GM18499 (cell line): Measurements from ENCODE around the gene RANBP10.

Experiments used
- ATAC-seq: cut with Tn5 transposase; IDR thresholded peaks from one replicate; pipeline ENCODE4 v1.9.1; 2021; ENCODE audit warnings: moderate number of reproducible peaks; ENCODE audit not compliant: insufficient read depth, unreplicated experiment

Gene RANBP10

DNA sequence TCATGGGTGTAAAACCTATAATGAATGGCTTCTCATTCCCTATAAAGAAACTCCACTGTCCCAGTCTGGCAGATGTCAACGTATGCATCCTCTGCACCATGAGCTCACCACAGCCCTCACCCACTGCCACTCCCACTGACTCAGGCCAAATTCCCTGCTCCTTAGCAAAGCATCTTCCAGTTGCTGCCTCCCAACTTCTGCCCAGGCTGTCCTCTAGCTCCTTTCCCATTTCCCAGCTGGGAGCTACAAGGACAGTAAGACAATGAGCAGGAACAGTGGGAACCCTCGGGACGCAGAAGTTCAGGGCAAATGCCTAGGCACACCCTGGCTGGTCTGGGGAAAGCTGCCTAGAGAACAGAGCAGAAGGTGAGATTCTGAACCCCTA is 26.7 kb upstream of the RANBP10 start:
- no peak for ATAC-seq

- ATAC-seq: no peak
Observed at GRCh38 chr16:67828651-67829050, 22.3 kb upstream of the RANBP10 start.

DNA sequence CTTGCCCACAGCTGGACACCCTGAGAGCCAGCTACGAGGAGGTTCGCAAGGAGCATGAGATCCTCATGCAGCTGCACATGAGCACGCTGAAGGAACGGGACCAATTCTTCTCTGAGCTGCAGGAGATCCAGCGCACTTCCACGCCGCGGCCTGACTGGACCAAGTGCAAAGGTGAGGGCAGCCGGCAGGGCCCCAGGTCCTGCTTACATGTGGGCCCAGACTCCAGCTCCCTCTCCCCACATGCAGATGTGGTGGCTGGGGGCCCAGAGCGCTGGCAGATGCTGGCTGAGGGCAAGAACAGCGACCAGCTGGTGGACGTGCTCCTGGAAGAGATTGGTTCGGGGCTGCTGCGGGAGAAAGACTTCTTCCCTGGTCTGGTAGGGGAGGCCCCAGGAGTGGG is 19.5 kb upstream of the RANBP10 start:
- ATAC-seq: no peak

DNA sequence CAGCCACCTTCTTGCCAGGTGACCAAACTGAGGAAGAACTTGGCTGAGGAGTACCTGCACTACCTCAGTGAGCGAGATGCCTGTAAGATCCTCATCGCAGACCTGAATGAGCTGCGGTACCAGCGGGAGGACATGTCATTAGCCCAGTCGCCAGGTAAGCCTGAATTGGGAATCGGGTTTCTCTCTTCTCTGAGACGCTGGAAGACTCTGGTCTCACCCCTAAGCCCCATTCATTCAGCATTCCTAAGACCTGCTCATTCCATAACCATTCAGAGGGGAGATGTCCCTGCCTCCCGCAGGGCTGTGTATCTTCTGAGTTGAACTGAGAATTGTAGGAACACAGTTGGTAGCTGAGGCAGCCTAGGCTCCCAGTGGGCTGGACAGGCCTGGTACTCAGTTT is 18.8 kb upstream of the RANBP10 start:
- no peak for ATAC-seq

GRCh38 chr16:67822511-67822910 is 16.2 kb upstream of the RANBP10 start:
- ATAC-seq: no peak

GRCh38 chr16:67820608-67821259 is 14.4 kb upstream of the RANBP10 start:
- no peak for ATAC-seq

- ATAC-seq: no peak
Observed at GRCh38 chr16:67814567-67814966, 8.2 kb upstream of the RANBP10 start.

DNA sequence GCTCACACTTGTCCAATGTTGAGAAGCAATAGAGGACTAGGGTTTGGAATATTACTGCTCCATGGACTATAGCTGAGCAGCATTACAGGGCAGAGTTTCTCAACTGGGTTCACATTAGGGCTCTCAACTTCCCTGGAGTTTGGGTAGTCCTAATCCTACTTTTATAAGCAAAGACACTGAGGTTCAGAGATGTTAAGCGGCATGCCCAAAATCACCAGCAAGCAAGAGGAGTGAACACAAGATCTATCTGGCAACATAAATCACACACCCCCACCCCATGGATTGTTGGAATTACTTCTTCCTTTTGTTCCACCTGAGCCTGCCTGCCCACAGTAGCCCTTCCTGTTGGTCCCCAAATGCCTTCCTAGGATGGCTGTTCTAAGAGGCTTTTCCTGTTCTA is 5.5 kb upstream of the RANBP10 start:
- no peak for ATAC-seq

DNA sequence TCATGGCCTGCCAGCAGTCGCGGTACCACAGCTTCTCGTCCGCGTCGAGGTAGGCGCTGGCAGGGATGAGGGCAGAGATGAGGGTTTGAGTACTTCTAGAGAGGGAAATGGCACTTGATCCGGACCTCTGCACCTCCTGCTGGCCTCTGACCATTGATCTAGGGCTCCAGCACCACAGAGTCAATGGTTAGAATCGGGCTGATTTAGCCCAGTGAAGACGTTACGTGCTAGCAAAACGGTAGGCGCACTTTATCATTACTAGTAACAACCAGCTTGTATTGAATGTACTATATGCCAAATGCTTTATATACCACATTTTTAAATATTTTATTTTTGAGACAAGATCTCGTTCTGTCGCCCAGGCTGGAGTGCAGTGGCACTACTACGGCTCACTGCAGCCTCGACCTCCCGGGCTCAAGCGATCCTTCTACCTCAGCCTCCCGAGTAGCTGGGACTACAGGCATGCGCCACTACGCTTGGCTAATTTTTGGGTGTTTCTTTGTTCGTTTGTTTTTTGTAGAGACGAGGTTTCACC is 855 bp upstream of the RANBP10 start:
- ATAC-seq: peak; percentile 1

GRCh38 chr16:67805718-67806427 is 487 bp downstream of the RANBP10 start:
- no peak for ATAC-seq

DNA sequence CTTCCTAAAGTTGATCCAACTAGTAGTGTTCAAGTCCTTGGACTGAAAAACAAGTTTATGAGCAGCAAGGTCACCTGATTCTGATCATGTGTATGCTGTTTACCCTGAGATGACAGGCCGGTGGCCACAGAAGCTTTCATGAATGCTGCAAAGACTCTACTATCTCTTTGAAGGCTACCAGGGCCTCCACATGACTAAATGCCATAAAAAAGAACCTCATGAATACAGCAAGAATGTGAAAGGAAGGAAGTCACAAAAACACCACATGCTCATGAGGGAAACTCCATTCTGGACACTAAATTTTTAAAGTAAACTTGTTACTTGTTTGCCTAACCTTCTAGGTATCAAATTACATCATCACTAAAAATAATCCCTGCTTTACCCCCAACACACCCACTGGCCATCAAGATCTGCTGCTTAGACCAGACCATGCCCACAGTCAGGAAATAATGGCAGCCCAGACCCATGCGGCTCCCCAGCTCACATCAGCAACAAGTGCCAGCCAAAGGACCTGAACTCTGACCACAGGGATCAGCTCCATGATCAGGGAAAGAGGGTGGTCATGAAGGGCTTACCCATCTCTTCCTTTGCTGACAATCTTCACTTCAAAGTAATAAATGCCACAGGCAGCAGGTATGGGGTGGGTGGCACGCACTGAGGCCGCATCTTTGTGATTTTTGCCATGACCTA is 1.4 kb downstream of the RANBP10 start:
- no peak for ATAC-seq

- ATAC-seq: no peak
Observed at GRCh38 chr16:67803894-67804293, 2.5 kb downstream of the RANBP10 start.

- no peak for ATAC-seq
Observed at GRCh38 chr16:67801883-67802282, 4.5 kb downstream of the RANBP10 start.

DNA sequence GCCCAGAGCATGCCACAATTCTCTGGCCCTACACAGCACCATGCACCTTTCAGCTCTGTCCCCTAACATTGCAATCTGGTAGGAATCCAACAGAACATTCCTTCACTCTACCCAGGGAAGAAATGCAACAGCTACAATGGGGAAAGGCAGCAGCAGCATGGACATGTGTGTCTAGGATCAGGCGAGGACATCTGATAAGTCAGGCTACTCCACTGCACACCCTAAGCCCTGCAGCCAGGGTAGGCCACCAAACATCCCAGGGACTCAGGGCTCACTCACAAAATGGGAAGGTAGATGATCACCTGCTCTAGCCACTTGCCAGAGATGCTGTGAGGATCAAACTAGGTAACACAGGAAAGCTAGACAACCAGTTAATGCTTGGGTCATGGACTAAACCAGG is 5.1 kb downstream of the RANBP10 start:
- no peak for ATAC-seq

GRCh38 chr16:67800338-67800926 is 5.9 kb downstream of the RANBP10 start:
- ATAC-seq: no peak

GRCh38 chr16:67796099-67796718 is 10.2 kb downstream of the RANBP10 start:
- ATAC-seq: no peak

- no peak for ATAC-seq
Observed at GRCh38 chr16:67790071-67790470, 16.3 kb downstream of the RANBP10 start.

- no peak for ATAC-seq
Observed at GRCh38 chr16:67786491-67786890, 19.9 kb downstream of the RANBP10 start.

- no peak for ATAC-seq
Observed at GRCh38 chr16:67783353-67783725, 23.0 kb downstream of the RANBP10 start.

- ATAC-seq: no peak
Observed at GRCh38 chr16:67782567-67783352, 23.6 kb downstream of the RANBP10 start.
